ENCODE data around the gene SHB.
"Not testable (repeated sequence)": the region's sequence is repeated elsewhere in the genome, so short reads cannot be mapped to it uniquely, and the experiment has no call there.

SHB gene

DNA sequence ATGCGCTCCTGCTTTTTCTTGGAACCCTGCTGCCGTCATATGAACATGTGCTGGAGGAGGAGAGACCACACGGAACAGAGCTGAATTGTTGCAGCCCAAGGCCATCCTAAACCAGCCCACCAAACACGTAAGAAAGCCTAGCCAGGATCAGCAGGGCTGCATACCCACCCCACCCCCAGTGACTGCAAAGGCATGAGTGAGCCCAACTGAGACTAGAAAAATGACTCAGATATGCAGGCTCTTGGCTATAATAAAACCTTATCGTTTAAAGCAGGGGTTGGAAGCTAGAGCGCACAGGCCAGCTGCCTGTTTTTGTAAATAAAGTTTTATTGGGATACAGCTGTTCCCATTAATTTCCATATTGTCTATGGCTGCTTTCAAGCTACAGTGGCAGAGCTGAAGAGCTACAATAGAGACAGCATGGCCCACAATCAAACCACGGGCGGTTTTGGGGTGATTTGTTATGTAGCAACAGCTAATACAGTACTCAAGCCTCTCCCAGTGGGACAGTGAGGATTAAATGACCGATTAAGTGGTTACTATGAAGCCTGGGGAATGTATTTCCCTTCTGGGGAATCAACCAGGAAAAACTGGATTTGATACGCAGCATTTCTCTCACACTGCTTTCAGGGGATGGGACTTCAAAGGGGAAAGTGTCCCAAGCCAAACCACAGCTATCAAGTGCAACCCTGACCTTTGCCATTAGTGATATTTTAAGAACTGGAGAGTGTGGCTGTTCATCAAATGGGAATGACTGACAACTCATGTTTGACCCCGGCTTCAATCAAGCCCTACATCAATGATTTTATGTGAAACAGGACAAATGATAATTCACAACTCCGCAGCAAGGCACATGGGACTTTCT lies 6.3 kb downstream of the SHB start:
- DNase-seq: no peak

GRCh38 chr9:38062106-38062497 lies 6.9 kb downstream of the SHB start:
- DNase-seq: no peak

DNA sequence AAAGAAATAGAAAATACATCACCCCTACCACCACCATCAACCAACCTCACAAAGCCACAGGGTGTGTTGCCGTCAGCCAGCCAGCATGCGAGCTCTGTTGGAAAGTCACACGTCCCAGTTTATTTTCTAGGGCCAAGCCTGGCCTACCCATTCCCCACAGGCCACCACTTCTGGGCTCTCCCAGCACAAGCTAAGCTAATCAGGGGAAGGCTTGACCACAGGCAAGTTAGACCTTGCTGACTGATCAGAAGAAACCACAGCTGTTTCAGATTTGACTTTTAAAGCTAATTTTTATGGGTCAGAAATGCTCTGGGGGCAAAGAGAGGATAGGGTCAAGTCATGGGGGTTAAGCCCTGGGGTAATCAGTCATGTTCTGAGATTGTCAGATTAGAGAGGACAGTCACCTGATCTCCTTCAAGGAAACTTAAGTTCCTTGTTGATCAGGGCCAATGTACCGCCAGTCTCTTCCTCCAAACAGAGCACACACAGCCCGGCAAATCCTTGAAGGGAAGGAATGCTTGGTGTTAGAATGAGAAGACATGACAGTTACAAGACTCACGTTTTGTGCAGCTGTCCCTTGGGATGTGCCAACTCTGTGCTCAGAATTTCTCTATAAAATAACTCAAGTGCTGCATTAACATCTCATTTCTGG lies 7.6 kb downstream of the SHB start:
- DNase-seq: no peak

DNA sequence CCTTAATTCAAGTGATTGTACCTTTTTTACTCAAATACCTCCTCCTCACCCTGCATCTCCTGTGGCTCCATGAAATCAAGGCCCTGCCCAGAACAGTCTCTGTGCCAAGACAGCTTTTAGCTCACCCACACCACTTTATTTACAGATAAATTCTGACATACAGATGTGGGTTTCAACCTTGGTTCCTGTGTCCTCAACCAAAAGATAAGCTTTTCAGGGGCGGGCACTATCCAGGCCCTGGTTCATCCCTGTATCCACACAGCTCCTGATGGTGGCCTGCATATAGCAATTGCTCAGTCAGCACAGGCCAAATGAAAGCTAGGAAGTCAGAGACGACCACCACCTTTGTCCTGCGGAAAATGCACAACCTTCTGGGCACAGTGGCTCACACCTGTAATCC lies 8.3 kb downstream of the SHB start:
- DNase-seq: no peak

GRCh38 chr9:38059233-38059936 lies 9.6 kb downstream of the SHB start:
- DNase-seq: no peak

DNA sequence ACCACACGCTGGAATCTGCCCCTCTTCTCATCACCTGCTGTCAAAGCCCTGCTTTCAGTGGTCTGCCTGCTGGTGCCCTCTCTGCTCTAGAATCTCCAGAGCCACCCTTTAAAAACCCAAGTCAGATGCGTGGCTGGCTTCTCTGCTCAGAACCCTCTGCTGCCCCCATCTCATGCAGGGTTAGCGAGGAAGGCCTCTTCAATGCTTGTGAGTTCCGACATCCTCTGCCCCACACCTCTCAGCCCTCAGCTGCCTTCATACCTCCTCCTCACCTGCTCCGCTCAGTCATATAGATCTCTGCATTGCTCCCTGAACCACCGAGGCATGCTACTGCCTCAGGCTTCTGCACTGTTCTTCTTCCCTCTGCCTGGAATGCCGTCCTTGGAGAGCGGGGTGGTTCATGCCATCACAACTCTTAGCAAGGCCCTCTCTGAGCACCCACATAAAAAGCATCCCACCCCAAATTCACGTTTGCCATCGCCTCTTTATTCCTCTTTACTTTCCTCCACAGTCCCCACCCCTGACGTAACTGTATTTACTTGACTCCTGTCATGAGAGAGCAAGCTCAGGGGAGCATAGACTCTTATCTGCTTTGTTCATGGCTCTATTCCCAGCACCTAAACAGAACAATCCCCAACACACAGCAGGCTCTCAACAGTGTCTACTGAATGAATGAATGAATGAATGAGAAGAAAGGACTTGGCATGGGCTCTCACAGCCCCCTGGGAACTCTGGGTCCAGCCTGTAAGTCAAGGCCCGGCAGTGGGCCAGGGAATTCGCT lies 10.4 kb downstream of the SHB start:
- DNase-seq: no peak

DNA sequence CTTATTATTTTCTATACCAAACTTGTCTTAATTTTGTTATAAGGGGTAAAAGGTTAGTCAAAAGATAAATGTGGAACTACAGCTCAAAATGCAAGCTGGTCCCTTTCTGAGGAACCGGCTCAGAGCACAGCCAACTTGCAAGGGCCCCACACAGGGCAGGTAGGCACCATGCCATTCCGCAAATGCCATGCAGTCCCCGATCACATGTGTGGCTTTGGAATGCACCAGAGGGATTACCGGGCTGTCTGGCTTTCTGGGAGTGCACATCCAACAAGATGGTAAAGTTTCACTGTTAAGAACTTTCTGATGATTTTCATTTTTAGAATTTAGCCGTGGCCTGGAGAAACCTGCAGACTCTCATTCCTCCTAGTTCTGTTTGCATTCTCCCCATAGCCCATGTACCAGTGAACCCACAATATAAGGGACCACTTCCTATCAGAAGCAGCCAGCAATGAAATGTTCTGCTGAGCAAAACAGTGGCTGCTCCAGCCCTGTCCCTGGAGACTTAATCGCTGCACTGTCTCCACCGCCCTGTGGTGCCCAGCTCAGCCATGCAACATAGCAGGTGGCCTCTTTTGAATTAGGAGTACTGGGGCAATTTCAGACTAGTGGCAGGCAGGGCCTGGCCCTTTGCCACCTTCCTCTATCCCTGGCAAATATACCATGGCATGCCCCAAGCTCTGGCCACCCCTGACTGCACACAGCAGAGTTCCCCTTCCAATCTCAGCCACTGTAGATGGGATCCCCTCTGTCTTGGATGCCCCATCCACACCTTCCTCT lies 11.4 kb downstream of the SHB start:
- no peak for DNase-seq

GRCh38 chr9:38054653-38055052 lies 14.4 kb downstream of the SHB start:
- no peak for DNase-seq

GRCh38 chr9:38053697-38054461 lies 15.1 kb downstream of the SHB start:
- DNase-seq: no peak

DNA sequence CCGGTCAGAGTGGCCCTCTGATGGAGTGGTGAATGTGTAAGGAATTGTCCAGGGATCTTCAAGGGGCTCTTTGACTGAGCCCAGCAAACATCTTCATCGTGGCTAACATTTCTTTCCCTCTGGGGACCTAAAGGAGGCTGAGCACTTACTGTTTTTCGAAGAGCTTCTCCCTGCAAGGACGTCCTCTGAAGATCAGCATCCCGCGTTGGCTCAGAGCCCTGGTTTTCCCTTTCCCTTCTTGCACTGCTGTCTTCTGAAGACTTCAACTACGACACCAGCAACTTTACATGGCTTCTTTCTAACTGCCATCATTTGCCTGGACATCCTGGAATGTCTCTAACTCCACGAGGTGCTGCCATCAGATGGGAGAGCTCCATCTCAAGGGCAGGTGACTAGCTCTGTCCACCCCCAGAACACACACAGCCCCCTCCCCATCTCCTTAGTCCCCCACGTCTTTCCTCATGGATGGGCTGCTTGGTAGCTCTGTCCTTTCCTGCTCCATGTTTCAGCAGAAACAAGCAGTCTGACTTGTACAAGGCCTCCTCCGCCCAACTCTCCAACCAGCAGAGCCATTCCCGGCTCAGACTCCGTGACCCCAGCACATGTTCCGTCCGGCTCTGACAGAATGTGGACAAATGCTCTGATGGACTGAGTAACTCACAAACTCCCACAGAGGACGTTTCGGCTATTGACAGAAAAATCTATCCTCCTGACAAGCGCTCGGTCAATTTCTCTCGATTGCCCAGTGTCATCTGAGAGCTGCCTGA lies 17.1 kb downstream of the SHB start:
- DNase-seq: no peak

DNA sequence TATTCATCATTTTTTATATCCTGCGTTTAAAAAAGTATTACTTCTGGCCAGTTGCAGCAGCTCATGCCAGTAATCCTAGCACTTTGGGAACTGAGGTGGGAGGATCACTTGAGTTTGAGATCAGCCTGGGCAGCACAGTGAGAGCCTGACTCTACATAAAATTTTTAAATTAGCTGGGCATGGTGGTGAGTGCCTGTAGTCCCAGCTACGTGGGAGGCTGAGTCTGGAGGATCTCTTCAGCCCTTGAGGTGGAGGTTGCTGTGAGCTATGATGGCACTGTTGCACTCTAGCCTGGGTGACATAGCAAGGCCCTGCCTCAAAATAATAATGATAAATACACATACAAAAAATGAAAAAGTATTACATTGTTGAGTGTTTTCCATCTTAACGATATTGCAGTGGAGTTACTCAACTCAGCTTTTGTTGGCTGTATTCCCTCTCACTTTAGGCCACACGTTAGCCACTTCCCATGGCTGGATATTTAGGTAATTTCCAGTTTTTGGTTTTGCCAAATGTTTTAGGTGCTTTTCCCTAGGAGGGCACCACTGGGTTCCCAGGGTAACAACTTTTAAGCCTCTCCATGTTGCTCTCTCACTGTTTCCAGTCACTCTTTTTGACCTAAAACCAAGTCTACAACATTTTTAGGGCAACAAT lies 20.6 kb downstream of the SHB start:
- no peak for DNase-seq

- no peak for DNase-seq
Observed at GRCh38 chr9:38047301-38048251, 21.5 kb downstream of the SHB start.

DNA sequence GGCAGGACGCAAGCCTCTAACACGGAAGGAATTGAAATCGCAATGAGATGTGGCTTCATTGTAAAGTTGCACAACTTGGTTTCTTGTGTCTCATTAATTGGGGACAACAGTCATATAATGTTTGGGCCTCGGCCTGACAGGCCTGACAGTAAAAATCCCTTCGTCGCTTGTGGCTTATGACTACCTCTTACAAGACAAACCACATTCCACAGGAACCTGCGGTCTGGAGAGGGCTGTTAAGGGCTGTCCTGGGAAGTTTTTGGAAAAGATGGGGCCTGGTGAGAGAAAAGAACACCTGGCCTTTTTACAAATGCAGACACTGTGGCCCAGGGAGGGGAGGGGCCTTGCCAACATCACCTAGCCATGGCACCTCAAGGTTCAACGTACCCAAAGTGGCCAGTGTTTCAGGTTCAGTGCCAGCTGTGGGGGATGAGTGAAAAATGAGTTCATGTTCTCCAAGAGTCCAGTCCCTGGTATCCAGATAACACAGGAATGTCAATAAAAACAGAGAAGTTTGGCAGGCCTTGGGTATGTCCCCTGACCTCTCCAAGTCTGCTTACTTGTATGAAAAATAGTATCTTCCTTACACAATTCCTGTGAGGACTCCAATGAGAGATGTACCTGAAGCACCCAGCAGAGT lies 22.2 kb downstream of the SHB start:
- DNase-seq: no peak

- DNase-seq: not testable (repeated sequence)
Observed at GRCh38 chr9:38045939-38046338, 23.1 kb downstream of the SHB start.

GRCh38 chr9:38044706-38045105 lies 24.3 kb downstream of the SHB start:
- no peak for DNase-seq

GRCh38 chr9:38043931-38044623 lies 24.9 kb downstream of the SHB start:
- DNase-seq: no peak

- no peak for DNase-seq
Observed at GRCh38 chr9:38042626-38043357, 26.2 kb downstream of the SHB start.
